HEK293T (cell line): ENCODE data around the gene PDGFRB.

Experiments
- ARNT ChIP-seq: fragments of 450-650 bp; IDR thresholded peaks from 2 replicates; pipeline ENCODE4 v1.6.1; 2017; ENCODE audit warnings: mild to moderate bottlenecking
- BHLHE40 ChIP-seq: fragments of 450-650 bp; IDR thresholded peaks from 2 replicates; pipeline ENCODE4 v1.6.1; 2016; ENCODE audit warnings: mild to moderate bottlenecking, moderate library complexity, borderline replicate concordance
- CTBP1 ChIP-seq: fragments of 450-650 bp; IDR thresholded peaks from 2 replicates; pipeline ENCODE4 v1.6.1; 2016; ENCODE audit warnings: borderline replicate concordance
- ELF4 ChIP-seq: fragments of 450-650 bp; IDR thresholded peaks from 2 replicates; pipeline ENCODE4 v1.6.1; 2017; ENCODE audit warnings: antibody characterized with exemption
- FOXA1 ChIP-seq: fragments of 450-650 bp; IDR thresholded peaks from 2 replicates; pipeline ENCODE4 v1.6.1; 2016; ENCODE audit warnings: mild to moderate bottlenecking
- FOXK2 ChIP-seq: fragments of 450-650 bp; IDR thresholded peaks from 2 replicates; pipeline ENCODE4 v1.6.1; 2016; ENCODE audit warnings: mild to moderate bottlenecking
- FOXM1 ChIP-seq: fragments of 450-650 bp; IDR thresholded peaks from 2 replicates; pipeline ENCODE4 v1.6.1; 2017; ENCODE audit warnings: mild to moderate bottlenecking, borderline replicate concordance
- HDGF ChIP-seq: fragments of 450-650 bp; IDR thresholded peaks from 2 replicates; pipeline ENCODE4 v1.6.1; 2017; ENCODE audit warnings: antibody characterized with exemption, borderline replicate concordance
- L3MBTL2 ChIP-seq: fragments of 450-650 bp; conservative IDR thresholded peaks from 2 replicates; pipeline ENCODE4 v1.6.1; 2016; ENCODE audit warnings: mild to moderate bottlenecking
- NFRKB ChIP-seq: fragments of 450-650 bp; IDR thresholded peaks from 2 replicates; pipeline ENCODE4 v1.6.1; 2016; ENCODE audit warnings: mild to moderate bottlenecking, moderate library complexity
- PKNOX1 ChIP-seq: fragments of 450-650 bp; IDR thresholded peaks from 2 replicates; pipeline ENCODE4 v1.6.1; 2016
- SP1 ChIP-seq: fragments of 450-650 bp; IDR thresholded peaks from 2 replicates; pipeline ENCODE4 v1.6.1; 2017
- SUZ12 ChIP-seq: fragments of 450-650 bp; IDR thresholded peaks from 2 replicates; pipeline ENCODE4 v1.6.1; 2016; ENCODE audit warnings: mild to moderate bottlenecking
- TARDBP ChIP-seq: fragments of 450-650 bp; IDR thresholded peaks from 2 replicates; pipeline ENCODE4 v1.6.1; 2016

- TF ChIP-seq HDGF (no peak), SP1 (no peak), FOXA1 (no peak), BHLHE40 (no peak), L3MBTL2 (no peak; the same call in 1 of the 2 replicates), PKNOX1 (no peak), FOXM1 (no peak), CTBP1 (no peak), SUZ12 (no peak), TARDBP (no peak), FOXK2 (no peak), NFRKB (no peak), ARNT (no peak), ELF4 (no peak)
Observed at GRCh38 chr5:150129813-150130492, 25.7 kb downstream of the PDGFRB start.
